ENCODE data around the gene MAP2K6. TPM values are rescaled to one million over a fixed set of nuclear protein-coding genes. Genes with fewer than 3 reads are reported as not detected.

MAP2K6 gene
- total and polyA plus RNA-seq, 11 donors, result 0.61 to 5.1 (median 1.4) TPM

GRCh38 chr17:69404399-69404798 lies 10.1 kb upstream of the MAP2K6 start:
- Histone ChIP-seq H3K27ac (no peak overlapping the region), H3K27me3 (no peaks in the 10 kb centered on the region), H3K4me1 (no peaks in the 10 kb centered on the region), H3K4me3 (no peak overlapping the region), H3K36me3 (no peaks in the 10 kb centered on the region), H3K9me3 (peaks cover 0 to 6% (median 0%) of the 10 kb centered on the region in 12 donors)
- no peak for ATAC-seq
- intact Hi-C loops (cut with DNase I), result no loop called here
- 87 to 93% (median 90%) methylated on average over 5 of the region's 5 CpGs for WGBS, 4 donors
- TF ChIP-seq POLR2A (IDR thresholded peaks at IDR 0.05) (no peak), CTCF (IDR thresholded peaks at IDR 0.05) (no peak)
- no peak for DNase-seq

- ATAC-seq (no peak), DNase-seq (no peak)
- Histone ChIP-seq H3K27me3 (no peaks in the 10 kb centered on the region), H3K27ac (no peak overlapping the region), H3K9me3 (peaks cover 0 to 6% (median 0%) of the 10 kb centered on the region in 12 donors), H3K4me3 (no peak overlapping the region), H3K36me3 (no peaks in the 10 kb centered on the region), H3K4me1 (no peaks in the 10 kb centered on the region)
- intact Hi-C loops (cut with DNase I), result no loop called here
- TF ChIP-seq POLR2A (IDR thresholded peaks at IDR 0.05) (no peak), CTCF (IDR thresholded peaks at IDR 0.05) (no peak)
- 90 to 95% (median 94%) methylated on average over 5 of the region's 5 CpGs for WGBS, 4 donors
These were observed 9.4 kb upstream of the MAP2K6 start for GRCh38 chr17:69405096-69405495.

GRCh38 chr17:69406941-69407340 lies 7.6 kb upstream of the MAP2K6 start:
- intact Hi-C loops (cut with DNase I), result no loop called here
- no peaks in the 10 kb centered on the region for H3K36me3 ChIP-seq
- no peak overlapping the region for H3K4me3 ChIP-seq
- no peaks in the 10 kb centered on the region for H3K27me3 ChIP-seq
- H3K27ac ChIP-seq, result no peak overlapping the region
- no peaks in the 10 kb centered on the region for H3K4me1 ChIP-seq
- TF ChIP-seq POLR2A (IDR thresholded peaks at IDR 0.05), result no peak
- TF ChIP-seq CTCF (IDR thresholded peaks at IDR 0.05), result no peak
- H3K9me3 ChIP-seq, result no peaks in the 10 kb centered on the region
- DNase-seq (no peak), ATAC-seq (no peak)

GRCh38 chr17:69407759-69408158 lies 6.7 kb upstream of the MAP2K6 start:
- Histone ChIP-seq H3K36me3 (no peaks in the 10 kb centered on the region), H3K9me3 (no peaks in the 10 kb centered on the region), H3K4me1 (no peaks in the 10 kb centered on the region), H3K27me3 (no peaks in the 10 kb centered on the region), H3K27ac (no peak overlapping the region), H3K4me3 (no peak overlapping the region)
- DNase-seq (no peak), ATAC-seq (no peak)
- no peak for TF ChIP-seq CTCF (IDR thresholded peaks at IDR 0.05)
- TF ChIP-seq POLR2A (IDR thresholded peaks at IDR 0.05), result no peak
- 93 to 100% (median 96%) methylated on average over 1 of the region's 1 CpG for WGBS, 4 donors
- intact Hi-C loops (cut with DNase I), result no loop called here

All from heart left ventricle (tissue), 16 donors.